ENCODE data around the gene CLTA.

DNA sequence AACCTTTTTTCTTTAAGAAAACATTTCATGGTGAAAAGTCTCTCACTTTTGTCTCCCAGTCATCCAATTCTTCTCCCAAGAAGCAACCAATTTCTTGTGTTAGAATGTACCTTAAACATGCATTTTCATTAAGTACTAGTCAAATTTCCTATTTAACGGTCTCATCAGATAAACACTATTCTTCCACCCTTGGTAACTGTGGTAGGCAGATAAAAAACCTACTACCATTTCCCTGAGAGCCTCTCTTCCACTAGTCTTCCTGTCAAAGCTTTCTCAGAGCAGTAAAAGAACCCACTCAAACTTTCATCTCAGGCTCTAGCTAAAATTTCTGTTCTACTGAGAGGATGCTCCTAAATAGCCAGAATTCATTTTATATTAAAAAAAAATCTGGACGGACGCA, 56.6 kb downstream of the CLTA start:
- TF ChIP-seq, protein P1, sequence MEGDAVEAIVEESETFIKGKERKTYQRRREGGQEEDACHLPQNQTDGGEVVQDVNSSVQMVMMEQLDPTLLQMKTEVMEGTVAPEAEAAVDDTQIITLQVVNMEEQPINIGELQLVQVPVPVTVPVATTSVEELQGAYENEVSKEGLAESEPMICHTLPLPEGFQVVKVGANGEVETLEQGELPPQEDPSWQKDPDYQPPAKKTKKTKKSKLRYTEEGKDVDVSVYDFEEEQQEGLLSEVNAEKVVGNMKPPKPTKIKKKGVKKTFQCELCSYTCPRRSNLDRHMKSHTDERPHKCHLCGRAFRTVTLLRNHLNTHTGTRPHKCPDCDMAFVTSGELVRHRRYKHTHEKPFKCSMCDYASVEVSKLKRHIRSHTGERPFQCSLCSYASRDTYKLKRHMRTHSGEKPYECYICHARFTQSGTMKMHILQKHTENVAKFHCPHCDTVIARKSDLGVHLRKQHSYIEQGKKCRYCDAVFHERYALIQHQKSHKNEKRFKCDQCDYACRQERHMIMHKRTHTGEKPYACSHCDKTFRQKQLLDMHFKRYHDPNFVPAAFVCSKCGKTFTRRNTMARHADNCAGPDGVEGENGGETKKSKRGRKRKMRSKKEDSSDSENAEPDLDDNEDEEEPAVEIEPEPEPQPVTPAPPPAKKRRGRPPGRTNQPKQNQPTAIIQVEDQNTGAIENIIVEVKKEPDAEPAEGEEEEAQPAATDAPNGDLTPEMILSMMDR (IDR thresholded peaks at IDR 0.05) = no peak
- TF ChIP-seq POLR2A (IDR thresholded peaks at IDR 0.05) (no peak), EP300 (IDR thresholded peaks at IDR 0.05) (no peak)

Data from ovary (tissue), 3 donors.